HepG2 (cell line): ENCODE results near the gene AP5Z1. TPM values are rescaled to one million over a fixed set of nuclear protein-coding genes. Genes with fewer than 3 reads are reported as not detected.
A peak's percentile ranks its signal among the peaks of the same experiment; 100 is the strongest.

ENCODE experiments used
- AHR ChIP-seq: IDR thresholded peaks from 2 replicates; pipeline ENCODE4 v1.6.1; 2018; ENCODE audit warnings: missing genetic modification reagents, missing compliant biosample characterization
- ATF3 ChIP-seq: sonication (generic); formaldehyde crosslinking; IDR thresholded peaks from 2 replicates; pipeline ENCODE4 v1.4.0; 2020; ENCODE audit warnings: missing genetic modification reagents
- DRAP1 ChIP-seq: IDR thresholded peaks from 2 replicates; pipeline ENCODE4 v1.6.1; 2016; ENCODE audit warnings: missing genetic modification reagents, missing compliant biosample characterization
- EHMT2 ChIP-seq: fragments of 200-600 bp; sonication (generic); IDR thresholded peaks from 2 replicates; pipeline ENCODE4 v1.7.0; 2017; ENCODE audit warnings: antibody characterized with exemption, low read depth, low read length, borderline replicate concordance
- HDAC1 ChIP-seq: sonication (generic); formaldehyde crosslinking; IDR thresholded peaks from 2 replicates; pipeline ENCODE4 v1.5.1; 2020; ENCODE audit warnings: mild to moderate bottlenecking, missing genetic modification reagents
- HNF4A ChIP-seq: sonication (generic); formaldehyde crosslinking; IDR thresholded peaks from 2 replicates; pipeline ENCODE4 v1.4.0; 2020; ENCODE audit warnings: missing genetic modification reagents
- HNRNPK ChIP-seq: fragments of 200-400 bp; formaldehyde crosslinking; IDR thresholded peaks from 2 replicates; pipeline ENCODE4 v1.6.1; 2018; ENCODE audit warnings: low read length, low read depth, moderate library complexity, mild to moderate bottlenecking; ENCODE audit not compliant: poor library complexity, severe bottlenecking
- HNRNPLL ChIP-seq: fragments of 200-400 bp; formaldehyde crosslinking; IDR thresholded peaks from 2 replicates; pipeline ENCODE4 v1.6.1; 2017; ENCODE audit warnings: mild to moderate bottlenecking, low read depth, low read length; ENCODE audit not compliant: poor library complexity, severe bottlenecking
- JUNB ChIP-seq: sonication (generic); formaldehyde crosslinking; IDR thresholded peaks from 2 replicates; pipeline ENCODE4 v1.8.0; 2022; ENCODE audit warnings: missing genetic modification reagents, mild to moderate bottlenecking, borderline replicate concordance
- KDM4B ChIP-seq: sonication (generic); formaldehyde crosslinking; IDR thresholded peaks from 2 replicates; pipeline ENCODE4 v1.4.0; 2020; ENCODE audit warnings: missing genetic modification reagents
- KDM5A ChIP-seq: fragments of 200-600 bp; sonication (generic); IDR thresholded peaks from 2 replicates; pipeline ENCODE4 v1.7.0; 2018; ENCODE audit warnings: antibody characterized with exemption, mild to moderate bottlenecking, low read length, borderline replicate concordance
- MBNL3 ChIP-seq: fragments of 250-450 bp; sonication (Bioruptor Pico); conservative IDR thresholded peaks from 2 replicates; pipeline ENCODE4 v1.8.0; 2022; ENCODE audit warnings: mild to moderate bottlenecking, inconsistent platforms
- NCOA1 ChIP-seq: sonication (generic); formaldehyde crosslinking; IDR thresholded peaks from 2 replicates; pipeline ENCODE4 v1.9.0; 2021; ENCODE audit warnings: missing genetic modification reagents
- RAD21 ChIP-seq: fragments of 450-650 bp; formaldehyde crosslinking; IDR thresholded peaks from 2 replicates; pipeline ENCODE4 v1.5.0; 2020; ENCODE audit warnings: mild to moderate bottlenecking
- RELA ChIP-seq: sonication (generic); formaldehyde crosslinking; IDR thresholded peaks from 2 replicates; pipeline ENCODE4 v1.4.0; 2020; ENCODE audit warnings: missing genetic modification reagents
- SMC3 ChIP-seq: IDR thresholded peaks from 2 replicates; pipeline ENCODE4 v1.6.1; 2011; ENCODE audit warnings: low read length, improper control_type of control experiment
- TOE1 ChIP-seq: sonication (generic); formaldehyde crosslinking; IDR thresholded peaks from 2 replicates; pipeline ENCODE4 v1.4.0; 2020; ENCODE audit warnings: mild to moderate bottlenecking, missing genetic modification reagents
- ZBED4 ChIP-seq: sonication (generic); formaldehyde crosslinking; IDR thresholded peaks from 2 replicates; pipeline ENCODE4 v1.4.0; 2020; ENCODE audit warnings: missing genetic modification reagents, borderline replicate concordance
- ZFP37 ChIP-seq: sonication (generic); formaldehyde crosslinking; IDR thresholded peaks from 2 replicates; pipeline ENCODE4 v1.4.0; 2020; ENCODE audit warnings: missing genetic modification reagents, borderline replicate concordance
- ZFP90 ChIP-seq: sonication (generic); formaldehyde crosslinking; IDR thresholded peaks from 2 replicates; pipeline ENCODE4 v1.8.0; 2022; ENCODE audit warnings: missing genetic modification reagents, mild to moderate bottlenecking, inconsistent platforms, borderline replicate concordance
- ZNF501 ChIP-seq: sonication (generic); formaldehyde crosslinking; IDR thresholded peaks from 2 replicates; pipeline ENCODE4 v1.5.1; 2020; ENCODE audit warnings: mild to moderate bottlenecking, moderate library complexity, missing genetic modification reagents
- ZNF660 ChIP-seq: sonication (generic); formaldehyde crosslinking; IDR thresholded peaks from 2 replicates; pipeline ENCODE4 v1.5.1; 2020; ENCODE audit warnings: mild to moderate bottlenecking, low read depth, missing genetic modification reagents, borderline replicate concordance
- ZNF740 ChIP-seq: sonication (generic); formaldehyde crosslinking; IDR thresholded peaks from 2 replicates; pipeline ENCODE4 v1.4.0; 2020; ENCODE audit warnings: missing genetic modification reagents
- ZNF790 ChIP-seq: sonication (generic); formaldehyde crosslinking; IDR thresholded peaks from 2 replicates; pipeline ENCODE4 v1.8.0; 2022; ENCODE audit warnings: missing genetic modification reagents, mild to moderate bottlenecking, borderline replicate concordance
- polyA plus RNA-seq, 8 experiments: library from polyadenylated mRNA; depleted of rRNA in 3 of 8; stranded (reverse) in 7 of 8; unstranded in 1 of 8; fragments of >200 nt; fragmentation: Illumina TruSeq in 4 of 8; extraction: Trizol in 4 of 8; gene quantifications; 2 replicates each; pipeline versions ENCODE4 v1.2.1 to v1.2.3, GENCODE V29; 2011 to 2016; ENCODE audit warnings: low read depth in 4 of 8, missing spikeins in 1 of 8, mixed read lengths in 1 of 8; ENCODE audit not compliant: insufficient read depth in 1 of 8
- total RNA-seq, 5 experiments: library from RNA; depleted of rRNA; stranded (reverse); fragments of >200 nt; fragmentation: Illumina TruSeq; extraction: Trizol; gene quantifications; 2 replicates each; pipeline ENCODE4 v1.2.3, GENCODE V29; 2016; ENCODE audit warnings: low read depth in 1 of 5

The AP5Z1 gene
- total and polyA plus RNA-seq, 2 of the 13 experiments (the other 11 are each of a cell fraction or from before 2014, with no cell fraction given): 9.3 to 15.1 TPM

- 0 out of 2 replicates have a peak, but pooled peaks have one; percentile 77 for TF ChIP-seq RELA (CRISPR knock-in tag)
- 0 out of 2 replicates have a peak, but pooled peaks have one; percentile 70 for TF ChIP-seq KDM4B (CRISPR knock-in tag)
- TF ChIP-seq HNRNPLL: peak; percentile 44
- no peak for TF ChIP-seq ZNF660 (CRISPR knock-in tag)
- no peak for TF ChIP-seq HNRNPK
- TF ChIP-seq ATF3 (CRISPR knock-in tag): no peak
- no peak for TF ChIP-seq HNF4A
- no peak for TF ChIP-seq ZBED4 (CRISPR knock-in tag)
- no peak for TF ChIP-seq KDM5A
- 0 out of 2 replicates have a peak, but pooled peaks have one; percentile 45 for TF ChIP-seq HDAC1
- no peak for TF ChIP-seq TOE1
- peak; percentile 96 for TF ChIP-seq RAD21 (CRISPR knock-in tag)
- TF ChIP-seq DRAP1 (CRISPR knock-in tag): peak; percentile 56
- no peak for TF ChIP-seq ZNF740 (CRISPR knock-in tag)
- TF ChIP-seq ZFP90: no peak
- no peak for TF ChIP-seq NCOA1 (CRISPR knock-in tag)
- TF ChIP-seq ZFP37: no peak
- peak; percentile 68 for TF ChIP-seq ZNF501 (CRISPR knock-in tag)
- TF ChIP-seq EHMT2: no peak
- no peak for TF ChIP-seq ZNF790 (CRISPR knock-in tag)
- no peak for TF ChIP-seq MBNL3 (CRISPR knock-in tag)
- no peak for TF ChIP-seq JUNB
- TF ChIP-seq AHR: 0 out of 2 replicates have a peak, but pooled peaks have one; percentile 37
- TF ChIP-seq SMC3: peak; percentile 97
These were observed 54.8 kb downstream of the AP5Z1 start (continued) for GRCh38 chr7:4830176-4830575.
